Suprapubic skin (tissue), 3 donors: ENCODE data around the gene SMARCC1.

Experiments used
- POLR2AphosphoS5 ChIP-seq, 3 donors: sonication (generic); formaldehyde crosslinking; IDR thresholded peaks; one replicate each; pipeline ENCODE4 v1.6.1; 2017; ENCODE audit warnings: antibody characterized with exemption in 3 of 3
- TF ChIP-seq, protein P1 (sequence below), 2 donors: fragments of 200-600 bp in 1 of 2; fragments of 450-650 bp in 1 of 2; sonication (generic) in 1 of 2; IDR thresholded peaks; one replicate each; pipeline ENCODE4 v1.5.1; 2016 to 2019; ENCODE audit warnings: antibody characterized with exemption in 2 of 2, mild to moderate bottlenecking in 1 of 2, moderate library complexity in 1 of 2

DNA sequence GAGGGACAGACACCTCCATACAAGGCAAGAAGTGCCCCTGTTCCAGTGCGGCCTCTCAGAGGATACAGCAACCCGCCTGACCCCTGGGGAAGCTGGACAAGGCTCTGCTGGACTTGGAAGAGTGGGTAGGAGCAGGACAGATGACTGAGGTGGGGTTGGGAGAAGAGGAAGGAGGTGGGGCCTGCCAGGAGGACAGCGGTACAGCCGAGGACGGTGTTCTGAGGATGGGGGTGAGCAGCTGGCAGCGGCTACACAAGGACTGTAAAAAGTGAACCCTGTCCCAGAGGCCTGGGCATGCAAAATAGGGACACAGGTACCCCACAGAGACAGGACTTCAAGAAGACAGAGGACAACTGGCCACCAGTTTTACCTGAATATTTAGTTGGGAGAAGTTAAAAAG is 244.7 kb downstream of the SMARCC1 start:
- TF ChIP-seq, protein P1, sequence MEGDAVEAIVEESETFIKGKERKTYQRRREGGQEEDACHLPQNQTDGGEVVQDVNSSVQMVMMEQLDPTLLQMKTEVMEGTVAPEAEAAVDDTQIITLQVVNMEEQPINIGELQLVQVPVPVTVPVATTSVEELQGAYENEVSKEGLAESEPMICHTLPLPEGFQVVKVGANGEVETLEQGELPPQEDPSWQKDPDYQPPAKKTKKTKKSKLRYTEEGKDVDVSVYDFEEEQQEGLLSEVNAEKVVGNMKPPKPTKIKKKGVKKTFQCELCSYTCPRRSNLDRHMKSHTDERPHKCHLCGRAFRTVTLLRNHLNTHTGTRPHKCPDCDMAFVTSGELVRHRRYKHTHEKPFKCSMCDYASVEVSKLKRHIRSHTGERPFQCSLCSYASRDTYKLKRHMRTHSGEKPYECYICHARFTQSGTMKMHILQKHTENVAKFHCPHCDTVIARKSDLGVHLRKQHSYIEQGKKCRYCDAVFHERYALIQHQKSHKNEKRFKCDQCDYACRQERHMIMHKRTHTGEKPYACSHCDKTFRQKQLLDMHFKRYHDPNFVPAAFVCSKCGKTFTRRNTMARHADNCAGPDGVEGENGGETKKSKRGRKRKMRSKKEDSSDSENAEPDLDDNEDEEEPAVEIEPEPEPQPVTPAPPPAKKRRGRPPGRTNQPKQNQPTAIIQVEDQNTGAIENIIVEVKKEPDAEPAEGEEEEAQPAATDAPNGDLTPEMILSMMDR (IDR thresholded peaks at IDR 0.05): no peak
- TF ChIP-seq POLR2AphosphoS5 (IDR thresholded peaks at IDR 0.05): no peak
